H1 (cell line): ENCODE results near the gene PYGB. TPM values are rescaled to one million over a fixed set of nuclear protein-coding genes. Genes with fewer than 3 reads are reported as not detected.

Experiments
- CTCF ChIA-PET: fragments of 300-600 bp; sonication (Branson Sonifier 250); formaldehyde crosslinking; loops from one replicate; lab custom pipeline; 2021; ENCODE audit not compliant: partially characterized antibody; lab: Charles Lee
- POLR2A ChIA-PET: fragments of 300-600 bp; sonication (Branson Sonifier 250); formaldehyde crosslinking; loops from one replicate; lab custom pipeline; 2021; ENCODE audit warnings: inconsistent platforms; ENCODE audit not compliant: partially characterized antibody; lab: Charles Lee
- DNase-seq, 2 experiments: peaks; one replicate each; pipeline versions ENCODE4 v3.0.0 to v3.0.0-alpha.2; 2010 to 2022; ENCODE audit warnings: low spot score in 2 of 2, low read depth in 1 of 2, mixed read lengths in 1 of 2
- FAIRE-seq: peaks from 2 replicates; lab custom pipeline; 2011; peaks lifted over from hg19 to GRCh38; lab: Jason Lieb, UNC
- H2AFZ ChIP-seq: 2 replicates; pipeline ENCODE4 v1.8.1; 2012; ENCODE audit warnings: low read length, inconsistent platforms
- H2AK5ac ChIP-seq: 2 replicates; pipeline ENCODE4 v1.6.1; 2013; ENCODE audit warnings: low read depth, low read length
- H2BK120ac ChIP-seq: replicated peaks from 2 replicates; pipeline ENCODE3; 2013; ENCODE audit warnings: low read depth, low read length, inconsistent platforms
- H2BK12ac ChIP-seq: 2 replicates; pipeline ENCODE4 v1.6.1; 2013; ENCODE audit warnings: low read depth, low read length
- H2BK15ac ChIP-seq: 2 replicates; pipeline ENCODE4 v1.6.1; 2013; ENCODE audit warnings: low read length
- H2BK20ac ChIP-seq: 2 replicates; pipeline ENCODE4 v1.6.1; 2013; ENCODE audit warnings: low read length
- H2BK5ac ChIP-seq: 2 replicates; pipeline ENCODE4 v1.6.1; 2013; ENCODE audit warnings: low read depth, low read length
- H3K14ac ChIP-seq: 2 replicates; pipeline ENCODE4 v1.6.1; 2013; ENCODE audit warnings: inconsistent platforms; ENCODE audit not compliant: insufficient read length
- H3K18ac ChIP-seq: 2 replicates; pipeline ENCODE4 v1.6.1; 2013; ENCODE audit warnings: low read length; ENCODE audit errors: extremely low read depth
- H3K23ac ChIP-seq: 2 replicates; pipeline ENCODE4 v1.6.1; 2013; ENCODE audit warnings: inconsistent platforms; ENCODE audit not compliant: insufficient read length
- H3K23me2 ChIP-seq: 2 replicates; pipeline ENCODE4 v1.6.1; 2013; ENCODE audit warnings: low read depth, low read length
- H3K27ac ChIP-seq: 2 replicates; pipeline ENCODE4 v1.6.1; 2011; ENCODE audit warnings: low read depth, low read length, inconsistent platforms
- H3K27me3 ChIP-seq, 4 experiments: replicated peaks in 1 of 4; 1 replicate in 1 of 4; 2 replicates in 3 of 4; pipeline versions ENCODE4 v1.6.1 to v1.8.1; 2011 to 2013; ENCODE audit warnings: low read length in 3 of 4, mild to moderate bottlenecking in 3 of 4, inconsistent platforms in 2 of 4, mixed read lengths in 2 of 4, moderate library complexity in 1 of 4; ENCODE audit not compliant: control insufficient read depth in 3 of 4, insufficient read depth in 3 of 4; ENCODE audit errors: extremely low read depth in 1 of 4
- H3K36me3 ChIP-seq, 4 experiments: 2 replicates each; pipeline versions ENCODE4 v1.6.1 to v1.8.1; 2011 to 2013; ENCODE audit warnings: mild to moderate bottlenecking in 4 of 4, low read length in 3 of 4, moderate library complexity in 2 of 4, control low read depth in 1 of 4, inconsistent platforms in 1 of 4; ENCODE audit not compliant: insufficient read depth in 4 of 4, control insufficient read depth in 2 of 4
- H3K4ac ChIP-seq: replicated peaks from 2 replicates; pipeline ENCODE3; 2013; ENCODE audit warnings: low read length, low read depth, mixed read lengths, inconsistent platforms; ENCODE audit not compliant: insufficient read length
- H3K4me1 ChIP-seq, 4 experiments: replicated peaks in 1 of 4; 1 replicate in 1 of 4; 2 replicates in 3 of 4; pipeline versions ENCODE4 v1.6.1 to v1.8.1; 2011 to 2013; ENCODE audit warnings: low read length in 3 of 4, inconsistent platforms in 2 of 4, mixed read lengths in 1 of 4; ENCODE audit not compliant: insufficient read depth in 4 of 4, control insufficient read depth in 3 of 4
- H3K4me2 ChIP-seq, 2 experiments: 2 replicates each; pipeline versions ENCODE4 v1.6.1 to v1.8.1; 2011 to 2013; ENCODE audit warnings: low read depth in 2 of 2, low read length in 2 of 2, control low read depth in 1 of 2, inconsistent platforms in 1 of 2, mild to moderate bottlenecking in 1 of 2; ENCODE audit not compliant: insufficient read depth in 1 of 2
- H3K4me3 ChIP-seq, 4 experiments: fragments of 200-600, 300-600 bp in 1 of 4; sonication (generic), shearing (Covaris generic), sonication (Bioruptor Twin) in 1 of 4; 2 replicates each; pipeline versions ENCODE4 v1.5.1 to v1.8.1; 2011 to 2016; ENCODE audit warnings: low read length in 4 of 4, low read depth in 3 of 4, control low read depth in 2 of 4, inconsistent platforms in 2 of 4, mild to moderate bottlenecking in 2 of 4, mixed read lengths in 1 of 4, moderate library complexity in 1 of 4; ENCODE audit not compliant: insufficient read depth in 2 of 4; ENCODE audit errors: extremely low read depth in 1 of 4
- H3K56ac ChIP-seq: replicated peaks from 2 replicates; pipeline ENCODE3; 2013; ENCODE audit warnings: low read depth, mild to moderate bottlenecking, mixed read lengths, low read length, inconsistent platforms; ENCODE audit not compliant: insufficient read length
- H3K79me1 ChIP-seq: 2 replicates; pipeline ENCODE4 v1.6.1; 2013; ENCODE audit warnings: low read depth, low read length, control low read depth
- H3K79me2 ChIP-seq, 2 experiments: 2 replicates each; pipeline versions ENCODE4 v1.6.1 to v1.8.1; 2012 to 2013; ENCODE audit warnings: low read length in 2 of 2, mild to moderate bottlenecking in 2 of 2, inconsistent platforms in 1 of 2; ENCODE audit not compliant: insufficient read depth in 2 of 2, control insufficient read depth in 1 of 2
- H3K9ac ChIP-seq, 4 experiments: replicated peaks in 1 of 4; 1 replicate in 1 of 4; 2 replicates in 3 of 4; pipeline versions ENCODE4 v1.6.1 to v1.8.1; 2011 to 2013; ENCODE audit warnings: low read depth in 3 of 4, low read length in 3 of 4, control low read depth in 2 of 4, mild to moderate bottlenecking in 2 of 4, moderate library complexity in 2 of 4, inconsistent platforms in 1 of 4; ENCODE audit errors: extremely low read depth in 1 of 4
- H3K9me3 ChIP-seq, 2 experiments: 2 replicates each; pipeline versions ENCODE4 v1.6.1 to v1.8.1; 2012 to 2013; ENCODE audit warnings: mild to moderate bottlenecking in 2 of 2, moderate library complexity in 2 of 2, control low read depth in 1 of 2, inconsistent platforms in 1 of 2, low read depth in 1 of 2, low read length in 1 of 2, mixed read lengths in 1 of 2; ENCODE audit not compliant: insufficient read depth in 2 of 2
- H4K20me1 ChIP-seq, 2 experiments: replicated peaks in 1 of 2; 2 replicates each; pipeline versions ENCODE3 to v1.8.1; 2011 to 2013; ENCODE audit warnings: inconsistent platforms in 2 of 2, low read length in 2 of 2, mild to moderate bottlenecking in 1 of 2; ENCODE audit not compliant: insufficient read depth in 2 of 2, control insufficient read depth in 1 of 2
- H4K5ac ChIP-seq: 2 replicates; pipeline ENCODE4 v1.6.1; 2013; ENCODE audit warnings: low read length, low read depth, mixed read lengths, inconsistent platforms; ENCODE audit not compliant: insufficient read length
- H4K8ac ChIP-seq: 2 replicates; pipeline ENCODE4 v1.8.0; 2013; ENCODE audit warnings: mild to moderate bottlenecking, moderate library complexity, low read length, inconsistent platforms; ENCODE audit not compliant: insufficient read depth; ENCODE audit errors: extremely low read depth
- H4K91ac ChIP-seq: replicated peaks from 2 replicates; pipeline ENCODE3; 2013; ENCODE audit warnings: low read length, mixed read lengths, inconsistent platforms; ENCODE audit not compliant: insufficient read length
- TAF1 ChIP-seq: IDR thresholded peaks from 2 replicates; pipeline ENCODE4 v1.6.1; 2011; ENCODE audit warnings: mild to moderate bottlenecking, low read depth, low read length
- WGBS, 2 experiments: shearing (Covaris generic) in 1 of 2; methylation state at CpG; one replicate each; pipeline versions ENCODE4 v1.1.6 to v1.1.7; 2013 to 2015; ENCODE audit warnings: low lambda C conversion rate in 2 of 2, mixed read lengths in 2 of 2, inconsistent platforms in 1 of 2, low coverage in 1 of 2, missing lambda C conversion rate in 1 of 2; ENCODE audit not compliant: insufficient replicate concordance in 2 of 2, insufficient coverage in 1 of 2, insufficient read length in 1 of 2; ENCODE audit errors: extremely low coverage in 1 of 2, missing lambda C conversion rate in 1 of 2; 5-methylcytosine and 5-hydroxymethylcytosine counted together
- polyA plus RNA-seq, 7 experiments: library from polyadenylated mRNA; depleted of rRNA in 3 of 7; stranded (reverse) in 5 of 7; unstranded in 2 of 7; fragments of >200 nt in 5 of 7; fragments of 200-250 nt in 2 of 7; gene quantifications; 1 replicate in 5 of 7; 2 replicates in 1 of 7; 4 replicates in 1 of 7; pipeline versions ENCODE4 v1.2.1 to v1.2.3, GENCODE V29; 2011 to 2013; ENCODE audit warnings: missing spikeins in 2 of 7, mixed read lengths in 2 of 7
- total RNA-seq: library from RNA; stranded (reverse); fragmentation: NEBNext Ultra II Directional; extraction: Animal tissue kit (Norgen Biotek cat#: 25700); gene quantifications from 2 replicates; pipeline ENCODE4 v1.2.1, GENCODE V29; 2021
- TF ChIP-seq, protein P1 (sequence below), 3 experiments: IDR thresholded peaks; 1 replicate in 2 of 3; 2 replicates in 1 of 3; pipeline versions ENCODE4 v1.5.1 to v1.6.1; 2011; ENCODE audit warnings: low read length in 3 of 3, mild to moderate bottlenecking in 3 of 3, inconsistent platforms in 2 of 3, low read depth in 1 of 3, moderate library complexity in 1 of 3; ENCODE audit not compliant: insufficient read depth in 1 of 3; ENCODE audit errors: control extremely low read depth in 1 of 3

The PYGB gene
- total and polyA plus RNA-seq, 2 of the 8 experiments (the other 6 are each of a cell fraction or from before 2014, with no cell fraction given) = 26.6 to 56.0 TPM

DNA sequence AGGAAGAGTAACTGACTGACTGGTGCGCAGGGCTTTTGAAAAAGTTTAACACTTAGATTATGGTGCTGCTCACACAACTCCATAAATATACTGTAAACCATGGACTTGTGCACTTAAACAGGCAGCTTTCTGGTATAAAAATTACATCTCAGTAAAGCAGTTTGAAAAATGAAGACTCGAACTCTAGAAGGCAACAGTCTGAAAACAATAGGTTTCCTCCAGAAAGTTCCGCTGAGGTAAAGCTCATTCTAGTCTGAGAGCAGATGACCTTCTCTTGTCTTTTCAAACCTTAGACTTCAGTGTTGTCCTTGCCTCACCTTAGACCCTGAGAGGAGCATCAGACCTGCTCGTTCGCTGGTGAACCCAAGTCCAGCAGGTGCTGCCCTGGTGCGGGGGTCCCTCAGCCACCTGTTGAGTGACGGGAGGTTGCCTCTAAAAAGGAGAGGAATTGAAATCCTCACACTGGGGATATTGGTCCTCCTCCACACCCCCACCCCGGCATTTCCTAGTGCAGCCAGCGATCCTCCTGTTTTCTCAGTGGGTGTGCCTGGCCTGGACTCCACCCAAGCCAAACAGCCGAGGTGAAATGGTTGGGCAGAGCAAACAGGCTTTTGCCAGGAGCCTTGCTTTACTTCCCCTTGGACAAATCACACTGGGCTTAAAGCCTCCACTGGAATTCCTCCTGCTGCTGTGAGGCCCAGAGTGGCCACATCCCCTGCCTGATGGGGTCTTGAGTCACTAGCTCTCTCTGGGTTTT, 14.7 kb upstream of the PYGB start:
- no peak for FAIRE-seq
- Histone ChIP-seq H3K27me3 (no peaks in the 10 kb centered on the region), H2AFZ (no peak overlapping the region), H3K79me1 (no peaks in the 10 kb centered on the region), H3K18ac (no peak overlapping the region; the same call in none of the 2 replicates), H3K4me1 (no peaks in the 10 kb centered on the region), H3K23ac (no peak overlapping the region), H4K20me1 (no peaks in the 10 kb centered on the region), H3K79me2 (no peaks in the 10 kb centered on the region), H2BK5ac (no peak overlapping the region), H3K36me3 (no peaks in the 10 kb centered on the region), H2BK12ac (no peak overlapping the region), H2BK20ac (no peak overlapping the region), H3K9me3 (no peaks in the 10 kb centered on the region), H2BK120ac (no peak overlapping the region), H3K4me3 (no peak overlapping the region), H4K8ac (no peak overlapping the region), H3K27ac (no peak overlapping the region), H2AK5ac (no peak overlapping the region), H3K4ac (no peak overlapping the region), H3K9ac (no peak overlapping the region), H3K14ac (no peak overlapping the region), H3K56ac (no peak overlapping the region), H3K4me2 (no peak overlapping the region), H3K23me2 (no peaks in the 10 kb centered on the region), H2BK15ac (no peak overlapping the region), H4K91ac (no peak overlapping the region), H4K5ac (no peak overlapping the region)
- DNase-seq = no peak
- POLR2A ChIA-PET = no interaction called here
- TF ChIP-seq TAF1 = no peak
- TF ChIP-seq, protein P1, sequence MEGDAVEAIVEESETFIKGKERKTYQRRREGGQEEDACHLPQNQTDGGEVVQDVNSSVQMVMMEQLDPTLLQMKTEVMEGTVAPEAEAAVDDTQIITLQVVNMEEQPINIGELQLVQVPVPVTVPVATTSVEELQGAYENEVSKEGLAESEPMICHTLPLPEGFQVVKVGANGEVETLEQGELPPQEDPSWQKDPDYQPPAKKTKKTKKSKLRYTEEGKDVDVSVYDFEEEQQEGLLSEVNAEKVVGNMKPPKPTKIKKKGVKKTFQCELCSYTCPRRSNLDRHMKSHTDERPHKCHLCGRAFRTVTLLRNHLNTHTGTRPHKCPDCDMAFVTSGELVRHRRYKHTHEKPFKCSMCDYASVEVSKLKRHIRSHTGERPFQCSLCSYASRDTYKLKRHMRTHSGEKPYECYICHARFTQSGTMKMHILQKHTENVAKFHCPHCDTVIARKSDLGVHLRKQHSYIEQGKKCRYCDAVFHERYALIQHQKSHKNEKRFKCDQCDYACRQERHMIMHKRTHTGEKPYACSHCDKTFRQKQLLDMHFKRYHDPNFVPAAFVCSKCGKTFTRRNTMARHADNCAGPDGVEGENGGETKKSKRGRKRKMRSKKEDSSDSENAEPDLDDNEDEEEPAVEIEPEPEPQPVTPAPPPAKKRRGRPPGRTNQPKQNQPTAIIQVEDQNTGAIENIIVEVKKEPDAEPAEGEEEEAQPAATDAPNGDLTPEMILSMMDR (IDR thresholded peaks at IDR 0.05; ENCODE audit: control extremely low read depth in 1 of 3, insufficient read depth in 1 of 3, low read depth in 1 of 3, low read length in 3 of 3) = no peak
- 85% methylated on average over 10 of the region's 10 CpGs; no CpG with 5 or more reads in 1 of the 2 experiments for WGBS, 2 experiments
- CTCF ChIA-PET = interaction anchor here (1.1 to 1.6 kb wide), 5 partner anchors 9 to 168 kb away, joined by 3 to 7 read pairs (median 4); no protein-coding TSS in a partner anchor
